IMR-90 (cell line): Measurements from ENCODE around the gene PVALEF. TPM values are rescaled to one million over a fixed set of nuclear protein-coding genes. Genes with fewer than 3 reads are reported as not detected.

Experiments used
- ATAC-seq: fragments of 200-7000 bp; cut with Tn5 transposase; 2 replicates; pipeline ENCODE4 v1.9.1; 2020; ENCODE audit warnings: low read depth, mild to moderate bottlenecking, moderate library complexity
- BruUV-seq: library from RNA; stranded (reverse); fragments of 400-500 nt; replicated peaks from 2 replicates; lab custom pipeline; 2021; lab: Mats Ljungman, UMichigan
- CTCF ChIA-PET: fragments of 300-600 bp; formaldehyde crosslinking; extraction: SDS; loops from one replicate; lab custom pipeline; 2021; ENCODE audit warnings: antibody characterized with exemption; lab: Yijun Ruan, JAX
- POLR2A ChIA-PET: fragments of 300-600 bp; sonication (Branson Sonifier 250); formaldehyde crosslinking; loops from one replicate; lab custom pipeline; 2022; ENCODE audit warnings: antibody characterized with exemption; ENCODE audit not compliant: unreplicated experiment; lab: Charles Lee
- DNase-seq: peaks from one replicate; pipeline ENCODE4 v3.0.0; 2013
- H2AFZ ChIP-seq: replicated peaks from 2 replicates; pipeline ENCODE3; 2013; ENCODE audit warnings: low read length, mild to moderate bottlenecking; ENCODE audit not compliant: poor library complexity
- H2AK5ac ChIP-seq: 2 replicates; pipeline ENCODE4 v1.6.1; 2013; ENCODE audit warnings: low read depth, low read length, inconsistent platforms
- H2AK9ac ChIP-seq: replicated peaks from 2 replicates; pipeline ENCODE3; 2013; ENCODE audit warnings: mild to moderate bottlenecking, low read depth, low read length, moderate library complexity; ENCODE audit not compliant: poor library complexity
- H2BK120ac ChIP-seq: 2 replicates; pipeline ENCODE4 v1.6.1; 2013; ENCODE audit warnings: low read depth, low read length, inconsistent platforms
- H2BK15ac ChIP-seq: 3 replicates; pipeline ENCODE4 v1.6.1; 2013; ENCODE audit warnings: low read depth, low read length, inconsistent platforms
- H2BK20ac ChIP-seq: 2 replicates; pipeline ENCODE4 v1.6.1; 2013; ENCODE audit warnings: low read depth, mild to moderate bottlenecking, inconsistent platforms, low read length, moderate library complexity
- H2BK5ac ChIP-seq: 2 replicates; pipeline ENCODE4 v1.6.1; 2013; ENCODE audit warnings: mild to moderate bottlenecking, low read depth, low read length, inconsistent platforms; ENCODE audit not compliant: poor library complexity, severe bottlenecking
- H3K14ac ChIP-seq: replicated peaks from 2 replicates; pipeline ENCODE4 v1.6.1; 2013; ENCODE audit warnings: low read depth, low read length, inconsistent platforms
- H3K18ac ChIP-seq: 2 replicates; pipeline ENCODE4 v1.6.1; 2013; ENCODE audit warnings: low read depth, low read length, control low read depth
- H3K23ac ChIP-seq: 2 replicates; pipeline ENCODE4 v1.6.1; 2013; ENCODE audit warnings: low read depth, low read length, inconsistent platforms
- H3K27ac ChIP-seq: 2 replicates; pipeline ENCODE4 v1.5.1; 2013; ENCODE audit warnings: mild to moderate bottlenecking, control low read depth, low read length; ENCODE audit not compliant: insufficient read depth
- H3K27me3 ChIP-seq: 2 replicates; pipeline ENCODE4 v1.6.1; 2013; ENCODE audit warnings: low read length; ENCODE audit not compliant: control insufficient read depth, insufficient read depth
- H3K36me3 ChIP-seq: 2 replicates; pipeline ENCODE4 v1.6.1; 2013; ENCODE audit warnings: low read length, mixed read lengths; ENCODE audit not compliant: control insufficient read depth, insufficient read depth
- H3K4ac ChIP-seq: 2 replicates; pipeline ENCODE4 v1.6.1; 2013; ENCODE audit warnings: low read depth, low read length, inconsistent platforms
- H3K4me1 ChIP-seq: 2 replicates; pipeline ENCODE4 v1.6.1; 2013; ENCODE audit warnings: low read length, mixed read lengths; ENCODE audit not compliant: control insufficient read depth, insufficient read depth
- H3K4me2 ChIP-seq: 2 replicates; pipeline ENCODE4 v1.6.1; 2013; ENCODE audit warnings: low read depth, mild to moderate bottlenecking, control low read depth, low read length, moderate library complexity
- H3K4me3 ChIP-seq: 2 replicates; pipeline ENCODE4 v1.5.1; 2013; ENCODE audit warnings: low read depth, mild to moderate bottlenecking, control low read depth, low read length, moderate library complexity; ENCODE audit not compliant: insufficient read depth
- H3K56ac ChIP-seq: 2 replicates; pipeline ENCODE4 v1.6.1; 2013; ENCODE audit warnings: low read length, inconsistent platforms; ENCODE audit not compliant: insufficient read depth; ENCODE audit errors: extremely low read depth
- H3K79me1 ChIP-seq, 2 experiments: 2 replicates each; pipeline ENCODE4 v1.6.1; 2013; ENCODE audit warnings: low read length in 2 of 2, inconsistent platforms in 1 of 2, low read depth in 1 of 2
- H3K9ac ChIP-seq: 2 replicates; pipeline ENCODE4 v1.6.1; 2013; ENCODE audit warnings: low read depth, low read length, control low read depth
- H3K9me1 ChIP-seq: 2 replicates; pipeline ENCODE4 v1.6.1; 2013; ENCODE audit warnings: low read length, inconsistent platforms; ENCODE audit not compliant: insufficient read depth
- H3K9me3 ChIP-seq: 2 replicates; pipeline ENCODE4 v1.6.1; 2013; ENCODE audit warnings: low read length; ENCODE audit not compliant: control insufficient read depth, insufficient read depth
- H4K20me1 ChIP-seq: 2 replicates; pipeline ENCODE4 v1.6.1; 2013; ENCODE audit warnings: low read length, inconsistent platforms; ENCODE audit not compliant: insufficient read depth
- H4K5ac ChIP-seq: 2 replicates; pipeline ENCODE4 v1.6.1; 2013; ENCODE audit warnings: mild to moderate bottlenecking, low read depth, low read length, control low read depth
- H4K8ac ChIP-seq, 2 experiments: 2 replicates each; pipeline ENCODE4 v1.6.1; 2013; ENCODE audit warnings: low read depth in 2 of 2, low read length in 2 of 2, control low read depth in 1 of 2, inconsistent platforms in 1 of 2
- H4K91ac ChIP-seq: 2 replicates; pipeline ENCODE4 v1.6.1; 2013; ENCODE audit warnings: low read depth, low read length, inconsistent platforms; ENCODE audit not compliant: insufficient read depth
- BHLHE40 ChIP-seq: fragments of 150-350 bp; IDR thresholded peaks from 2 replicates; pipeline ENCODE4 v1.6.1; 2016; ENCODE audit warnings: mild to moderate bottlenecking, low read depth, low read length
- CEBPB ChIP-seq: IDR thresholded peaks from 2 replicates; pipeline ENCODE4 v1.6.1; 2012; ENCODE audit warnings: low read depth, low read length, improper control_type of control experiment
- CHD1 ChIP-seq: IDR thresholded peaks from 2 replicates; pipeline ENCODE4 v1.6.1; 2012; ENCODE audit warnings: low read depth, low read length, improper control_type of control experiment
- CTCF ChIP-seq: conservative IDR thresholded peaks from 2 replicates; pipeline ENCODE4 v1.5.1; 2012; ENCODE audit warnings: mild to moderate bottlenecking, low read depth, low read length, improper control_type of control experiment
- ELK1 ChIP-seq: fragments of 150-350 bp; IDR thresholded peaks from 2 replicates; pipeline ENCODE4 v1.6.1; 2016; ENCODE audit warnings: low read depth, mild to moderate bottlenecking, low read length, moderate library complexity, borderline replicate concordance
- MAFK ChIP-seq: IDR thresholded peaks from 2 replicates; pipeline ENCODE4 v1.6.1; 2012; ENCODE audit warnings: low read depth, low read length, improper control_type of control experiment
- MAZ ChIP-seq: IDR thresholded peaks from 2 replicates; pipeline ENCODE4 v1.6.1; 2012; ENCODE audit warnings: low read depth, mild to moderate bottlenecking, low read length, improper control_type of control experiment, moderate library complexity, borderline replicate concordance
- MXI1 ChIP-seq: IDR thresholded peaks from 2 replicates; pipeline ENCODE4 v1.6.1; 2012; ENCODE audit warnings: low read depth, mild to moderate bottlenecking, low read length, moderate library complexity, borderline replicate concordance
- NFE2L2 ChIP-seq: fragments of 150-350 bp; IDR thresholded peaks from 2 replicates; pipeline ENCODE4 v1.6.1; 2016; ENCODE audit warnings: low read depth, mild to moderate bottlenecking, low read length
- POLR2A ChIP-seq: IDR thresholded peaks from 2 replicates; pipeline ENCODE4 v1.6.1; 2012; ENCODE audit warnings: mild to moderate bottlenecking, low read depth, low read length
- RAD21 ChIP-seq: IDR thresholded peaks from 2 replicates; pipeline ENCODE4 v1.6.1; 2012; ENCODE audit warnings: low read length, improper control_type of control experiment
- RCOR1 ChIP-seq: IDR thresholded peaks from 2 replicates; pipeline ENCODE4 v1.6.1; 2012; ENCODE audit warnings: mild to moderate bottlenecking, low read length, improper control_type of control experiment; ENCODE audit not compliant: insufficient replicate concordance
- RFX5 ChIP-seq: IDR thresholded peaks from 2 replicates; pipeline ENCODE4 v1.8.0; 2012; ENCODE audit warnings: low read depth, mild to moderate bottlenecking, low read length, moderate library complexity
- SMC3 ChIP-seq: fragments of 150-350 bp; IDR thresholded peaks from 2 replicates; pipeline ENCODE4 v1.6.1; 2016; ENCODE audit warnings: low read depth, mild to moderate bottlenecking, antibody characterized with exemption, low read length, moderate library complexity
- WGBS, 2 experiments: methylation state at CpG; one replicate each; pipeline versions ENCODE4 v1.1.5 to v1.1.7; 2013; ENCODE audit warnings: missing lambda C conversion rate in 2 of 2; ENCODE audit not compliant: insufficient read length in 1 of 2; ENCODE audit errors: extremely low coverage in 2 of 2; 5-methylcytosine and 5-hydroxymethylcytosine counted together
- dilution Hi-C: fragments of 300-500 bp; cut with HindIII; formaldehyde crosslinking; loops from one replicate; pipeline ENCODE4 v1.14.3; 2018; ENCODE audit warnings: low sequenced_read_pairs; ENCODE audit not compliant: unreplicated experiment
- in situ Hi-C: fragments of 300-500 bp; cut with MboI; formaldehyde crosslinking; loops from 3 replicates; pipeline ENCODE4 v1.14.3; 2019; ENCODE audit warnings: low sequenced_read_pairs, inconsistent platforms, mixed read lengths
- intact Hi-C: fragments of 100-400 bp; cut with micrococcal nuclease; formaldehyde crosslinking; loops from 2 replicates; pipeline ENCODE4 v1.10.0; 2022
- polyA plus RNA-seq, 3 experiments: library from polyadenylated mRNA; depleted of rRNA; stranded (reverse); fragments of >200 nt; gene quantifications; 2 replicates each; pipeline ENCODE4 v1.2.3, GENCODE V29; 2012; ENCODE audit warnings: low replicate concordance in 1 of 3
- total RNA-seq: library from RNA; depleted of rRNA; stranded (reverse); fragments of >200 nt; gene quantifications from 2 replicates; pipeline ENCODE4 v1.2.3, GENCODE V29; 2012

Gene PVALEF
- total and polyA plus RNA-seq, 2 of the 4 experiments (the other 2 are of a cell fraction), result not detected

GRCh38 chr17:81124377-81124776 lies 40.9 kb upstream of the PVALEF start:
- Histone ChIP-seq H4K20me1 (no peaks in the 10 kb centered on the region), H3K4me1 (peaks cover under 1% of the 10 kb centered on the region), H2BK20ac (no peak overlapping the region), H4K91ac (no peak overlapping the region), H3K36me3 (no peaks in the 10 kb centered on the region), H3K27ac (no peak overlapping the region), H3K4me2 (no peak overlapping the region), H3K9ac (no peak overlapping the region), H3K9me3 (no peaks in the 10 kb centered on the region), H3K14ac (no peak overlapping the region), H3K9me1 (no peaks in the 10 kb centered on the region), H2BK15ac (no peak overlapping the region), H3K4me3 (no peak overlapping the region), H3K79me1 (no peaks in the 10 kb centered on the region), H3K4ac (no peak overlapping the region), H2AK5ac (no peak overlapping the region), H2AK9ac (no peak overlapping the region), H3K56ac (no peak overlapping the region), H4K8ac (no peak overlapping the region), H2AFZ (no peak overlapping the region), H3K18ac (no peak overlapping the region), H2BK5ac (no peak overlapping the region), H3K27me3 (peaks cover 44% of the 10 kb centered on the region), H2BK120ac (no peak overlapping the region), H4K5ac (no peak overlapping the region), H3K23ac (no peak overlapping the region)
- POLR2A ChIA-PET, result no interaction called here
- CTCF ChIA-PET, result no interaction called here
- 79% methylated on average over 4 of the region's 18 CpGs; no CpG with 5 or more reads in 1 of the 2 experiments for WGBS, 2 experiments
- in situ Hi-C loops (no loop called here), intact Hi-C loops (no loop called here), dilution Hi-C loops (no loop called here)
- DNase-seq (no peak), ATAC-seq (no peak)
- no TSS peak for BruUV-seq
- no peak for TF ChIP-seq CEBPB
- no peak for TF ChIP-seq RAD21
- no peak for TF ChIP-seq MAZ
- TF ChIP-seq RFX5, result no peak
- TF ChIP-seq ELK1, result no peak
- no peak for TF ChIP-seq BHLHE40
- no peak for TF ChIP-seq CTCF
- TF ChIP-seq NFE2L2, result no peak
- no peak for TF ChIP-seq MAFK
- TF ChIP-seq CHD1, result no peak
- TF ChIP-seq SMC3, result no peak
- TF ChIP-seq POLR2A, result no peak
- TF ChIP-seq MXI1, result no peak
- TF ChIP-seq RCOR1, result no peak
